Hepatocyte (in vitro differentiated cells): ENCODE results near the gene TMEM235. TPM values are rescaled to one million over a fixed set of nuclear protein-coding genes. Genes with fewer than 3 reads are reported as not detected.

Source experiments
- DNase-seq: peaks from one replicate; pipeline ENCODE4 v3.0.0-alpha.2; 2016; ENCODE audit warnings: low spot score
- H2AFZ ChIP-seq: fragments of 200-600 bp; sonication (generic); 2 replicates; pipeline ENCODE4 v1.6.0; 2016; ENCODE audit warnings: antibody characterized with exemption, mild to moderate bottlenecking
- H3K27ac ChIP-seq: fragments of 200-600 bp; sonication (generic); 2 replicates; pipeline ENCODE4 v1.5.1; 2016; ENCODE audit warnings: mild to moderate bottlenecking
- H3K27me3 ChIP-seq: fragments of 200-600 bp; sonication (generic); 2 replicates; pipeline ENCODE4 v1.6.1; 2016
- H3K36me3 ChIP-seq: fragments of 200-600 bp; sonication (generic); replicated peaks from 2 replicates; pipeline ENCODE4 v1.5.1; 2016; ENCODE audit warnings: low read depth; ENCODE audit not compliant: insufficient read depth
- H3K4me1 ChIP-seq: fragments of 200-600 bp; sonication (generic); 2 replicates; pipeline ENCODE4 v1.5.1; 2016; ENCODE audit warnings: mild to moderate bottlenecking, moderate library complexity; ENCODE audit not compliant: insufficient read depth
- H3K4me2 ChIP-seq: fragments of 200-600 bp; sonication (generic); 2 replicates; pipeline ENCODE4 v1.6.0; 2016
- H3K4me3 ChIP-seq: fragments of 200-600 bp; sonication (generic); 2 replicates; pipeline ENCODE4 v1.5.1; 2016; ENCODE audit warnings: mild to moderate bottlenecking
- H3K79me2 ChIP-seq: fragments of 200-600 bp; sonication (generic); 2 replicates; pipeline ENCODE4 v1.6.0; 2017; ENCODE audit warnings: mild to moderate bottlenecking
- H3K9me2 ChIP-seq: fragments of 200-600 bp; sonication (generic); replicated peaks from 2 replicates; pipeline ENCODE4 v1.6.0; 2017; ENCODE audit warnings: mild to moderate bottlenecking; ENCODE audit not compliant: insufficient read depth
- H3K9me3 ChIP-seq: fragments of 200-600 bp; sonication (generic); 2 replicates; pipeline ENCODE4 v1.5.1; 2016; ENCODE audit warnings: low read depth, mild to moderate bottlenecking
- H4K20me1 ChIP-seq: fragments of 200-600 bp; sonication (generic); 2 replicates; pipeline ENCODE4 v1.6.0; 2016; ENCODE audit warnings: mild to moderate bottlenecking; ENCODE audit not compliant: insufficient read depth, poor library complexity, severe bottlenecking
- CTCF ChIP-seq: fragments of 200-600 bp; sonication (generic); IDR thresholded peaks from 2 replicates; pipeline ENCODE4 v1.5.1; 2016; ENCODE audit warnings: antibody characterized with exemption, mild to moderate bottlenecking; ENCODE audit not compliant: poor library complexity
- EZH2 ChIP-seq: fragments of 200-600 bp; sonication (generic); IDR thresholded peaks from 2 replicates; pipeline ENCODE4 v1.6.1; 2016; ENCODE audit warnings: antibody characterized with exemption, mild to moderate bottlenecking, borderline replicate concordance
- EZH2phosphoT487 ChIP-seq: fragments of 200-600 bp; sonication (generic); IDR thresholded peaks from one replicate; pipeline ENCODE4 v1.6.1; 2018; ENCODE audit warnings: antibody characterized with exemption, mild to moderate bottlenecking, low read depth, moderate library complexity; ENCODE audit not compliant: unreplicated experiment, severe bottlenecking
- WGBS: methylation state at CpG from one replicate; pipeline ENCODE4 v1.1.6; 2016; ENCODE audit warnings: low lambda C conversion rate; ENCODE audit errors: missing lambda C conversion rate; 5-methylcytosine and 5-hydroxymethylcytosine counted together
- polyA plus RNA-seq: library from polyadenylated mRNA; unstranded; fragments of >200 nt; fragmentation: Nextera tagmentation; extraction: Ambion mirVana; gene quantifications from 2 replicates; pipeline ENCODE4 v1.2.1, GENCODE V29; 2016
- total RNA-seq: library from RNA; depleted of rRNA; stranded (reverse); fragments of >200 nt; gene quantifications from 2 replicates; pipeline ENCODE4 v1.2.3, GENCODE V29; 2014

The TMEM235 gene
- total and polyA plus RNA-seq, 2 experiments from 2014 or later: 0.21 to 0.27 TPM

GRCh38 chr17:78200451-78200850 is 31.0 kb upstream of the TMEM235 start:
- H3K79me2 ChIP-seq: peaks cover 2% of the 10 kb centered on the region
- WGBS: 88% methylated on average over 6 of the region's 6 CpGs
- H2AFZ ChIP-seq: no peak overlapping the region
- no peaks in the 10 kb centered on the region for H3K4me1 ChIP-seq
- no peak overlapping the region for H3K4me3 ChIP-seq
- no peaks in the 10 kb centered on the region for H4K20me1 ChIP-seq
- no peaks in the 10 kb centered on the region for H3K9me2 ChIP-seq
- H3K27me3 ChIP-seq: no peaks in the 10 kb centered on the region
- DNase-seq: no peak
- peak overlapping the region; percentile 79 for H3K27ac ChIP-seq
- TF ChIP-seq EZH2phosphoT487 (no peak), EZH2 (no peak), CTCF (no peak)
- no peaks in the 10 kb centered on the region for H3K36me3 ChIP-seq
- H3K4me2 ChIP-seq: no peak overlapping the region
- no peaks in the 10 kb centered on the region for H3K9me3 ChIP-seq

DNA sequence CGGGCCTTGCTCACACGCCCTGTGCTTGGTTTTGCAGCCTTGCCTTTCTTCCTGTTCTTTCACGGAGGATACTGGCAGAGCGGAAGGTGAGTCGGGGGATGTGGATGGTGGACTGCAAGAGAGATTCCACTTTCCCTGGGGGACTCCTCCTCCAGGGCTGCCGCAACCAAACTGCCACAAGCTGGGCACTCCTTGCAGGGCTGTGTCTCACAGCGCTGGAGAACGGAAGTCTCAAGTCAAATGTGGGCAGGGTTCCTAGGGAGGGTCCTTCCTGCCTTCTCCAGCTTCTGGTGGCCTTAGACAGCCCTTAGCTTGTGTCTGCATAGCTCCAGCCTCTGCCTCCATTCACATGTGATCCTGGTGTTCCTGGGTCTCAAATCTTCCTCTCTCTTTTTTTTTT is 28.8 kb upstream of the TMEM235 start:
- Histone ChIP-seq H2AFZ (no peak overlapping the region), H3K9me3 (no peaks in the 10 kb centered on the region), H3K27me3 (no peaks in the 10 kb centered on the region), H3K36me3 (no peaks in the 10 kb centered on the region), H3K4me3 (no peak overlapping the region), H3K27ac (no peak overlapping the region), H3K9me2 (no peaks in the 10 kb centered on the region), H3K4me2 (no peak overlapping the region), H3K4me1 (no peaks in the 10 kb centered on the region), H4K20me1 (no peaks in the 10 kb centered on the region), H3K79me2 (peaks cover 2% of the 10 kb centered on the region)
- TF ChIP-seq EZH2phosphoT487 (no peak), CTCF (no peak), EZH2 (no peak)
- no peak for DNase-seq
- 94% methylated on average over 8 of the region's 8 CpGs for WGBS

DNA sequence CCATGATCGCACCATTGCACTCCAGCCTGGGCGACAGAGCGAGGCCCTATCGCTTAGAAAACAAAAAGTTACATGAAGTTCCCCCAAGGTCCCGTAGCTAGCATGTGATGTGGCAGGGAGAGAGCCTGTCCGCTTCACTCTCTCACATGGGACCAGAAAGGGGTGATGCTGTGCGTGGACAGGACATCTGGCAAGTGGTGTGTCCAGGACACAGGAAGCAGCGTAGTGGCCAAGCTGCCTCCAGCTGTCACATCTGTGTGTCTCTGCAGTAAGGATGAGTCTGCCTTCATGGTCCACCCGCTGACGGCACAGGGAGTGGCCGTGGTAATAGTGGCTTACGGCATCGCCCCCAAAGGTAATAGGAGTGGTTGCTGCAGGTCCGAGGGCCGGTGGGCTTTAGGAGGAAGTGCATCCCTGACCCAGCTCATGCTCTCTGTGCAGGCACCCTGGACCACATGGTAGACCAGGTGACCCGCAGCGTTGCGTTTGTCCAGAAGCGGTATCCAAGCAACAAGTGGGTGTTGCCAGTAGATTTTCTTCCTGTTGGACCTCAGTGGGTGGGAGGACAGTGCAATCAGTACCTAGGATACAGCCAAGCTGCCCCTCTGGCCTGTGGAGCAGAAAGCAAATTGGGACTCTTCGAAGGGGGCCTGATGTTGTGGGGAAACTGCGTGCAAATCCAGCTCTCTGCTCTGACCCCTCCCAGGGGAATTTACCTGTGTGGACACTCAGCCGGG is 26.9 kb upstream of the TMEM235 start:
- Histone ChIP-seq H3K79me2 (peaks cover 2% of the 10 kb centered on the region), H4K20me1 (no peaks in the 10 kb centered on the region), H3K36me3 (no peaks in the 10 kb centered on the region), H3K9me3 (no peaks in the 10 kb centered on the region), H3K27me3 (no peaks in the 10 kb centered on the region), H2AFZ (no peak overlapping the region), H3K9me2 (no peaks in the 10 kb centered on the region), H3K4me3 (no peak overlapping the region), H3K27ac (no peak overlapping the region), H3K4me2 (no peak overlapping the region), H3K4me1 (no peaks in the 10 kb centered on the region)
- WGBS: 95% methylated on average over 22 of the region's 22 CpGs
- no peak for DNase-seq
- TF ChIP-seq CTCF (no peak), EZH2phosphoT487 (no peak), EZH2 (no peak)
